ENCODE measurements around the gene SLC26A2.

Gene SLC26A2

DNA sequence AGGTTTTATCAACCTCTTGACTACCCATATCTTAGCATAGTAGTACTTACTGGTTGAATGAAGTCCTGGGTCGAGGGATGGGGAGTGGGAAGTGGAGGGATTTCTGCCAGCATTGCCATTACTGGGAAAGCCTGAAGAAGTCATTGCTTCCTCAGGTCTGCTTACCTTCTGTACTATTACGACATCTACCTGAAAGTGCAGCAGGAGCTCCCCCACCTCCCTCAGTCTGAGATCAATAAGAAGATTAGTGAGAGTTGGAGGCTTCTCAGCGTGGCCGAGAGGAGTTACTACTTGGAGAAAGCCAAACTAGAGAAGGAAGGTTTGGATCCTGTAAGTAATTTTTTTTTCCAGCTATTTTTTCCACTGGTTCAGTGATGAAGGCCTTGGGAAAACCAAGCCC is 45.8 kb downstream of the SLC26A2 start:
- H3K27ac ChIP-seq = no peak overlapping the region
- H3K27me3 ChIP-seq (replicated peaks) = no peaks in the 10 kb centered on the region
- H3K36me3 ChIP-seq (replicated peaks) = peaks cover 46% of the 10 kb centered on the region
- TF ChIP-seq, protein P1, sequence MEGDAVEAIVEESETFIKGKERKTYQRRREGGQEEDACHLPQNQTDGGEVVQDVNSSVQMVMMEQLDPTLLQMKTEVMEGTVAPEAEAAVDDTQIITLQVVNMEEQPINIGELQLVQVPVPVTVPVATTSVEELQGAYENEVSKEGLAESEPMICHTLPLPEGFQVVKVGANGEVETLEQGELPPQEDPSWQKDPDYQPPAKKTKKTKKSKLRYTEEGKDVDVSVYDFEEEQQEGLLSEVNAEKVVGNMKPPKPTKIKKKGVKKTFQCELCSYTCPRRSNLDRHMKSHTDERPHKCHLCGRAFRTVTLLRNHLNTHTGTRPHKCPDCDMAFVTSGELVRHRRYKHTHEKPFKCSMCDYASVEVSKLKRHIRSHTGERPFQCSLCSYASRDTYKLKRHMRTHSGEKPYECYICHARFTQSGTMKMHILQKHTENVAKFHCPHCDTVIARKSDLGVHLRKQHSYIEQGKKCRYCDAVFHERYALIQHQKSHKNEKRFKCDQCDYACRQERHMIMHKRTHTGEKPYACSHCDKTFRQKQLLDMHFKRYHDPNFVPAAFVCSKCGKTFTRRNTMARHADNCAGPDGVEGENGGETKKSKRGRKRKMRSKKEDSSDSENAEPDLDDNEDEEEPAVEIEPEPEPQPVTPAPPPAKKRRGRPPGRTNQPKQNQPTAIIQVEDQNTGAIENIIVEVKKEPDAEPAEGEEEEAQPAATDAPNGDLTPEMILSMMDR (IDR thresholded peaks at IDR 0.05; ENCODE audit: low read depth, low read length, missing control alignments) = no peak
- DNase-seq = no peak
- in situ Hi-C loops (cut with HindIII; ENCODE audit: low pct_ligation_motif_present, low sequenced_read_pairs) = no loop called here
- H3K4me3 ChIP-seq (ENCODE audit: low read depth, low read length) = no peak overlapping the region

DNA sequence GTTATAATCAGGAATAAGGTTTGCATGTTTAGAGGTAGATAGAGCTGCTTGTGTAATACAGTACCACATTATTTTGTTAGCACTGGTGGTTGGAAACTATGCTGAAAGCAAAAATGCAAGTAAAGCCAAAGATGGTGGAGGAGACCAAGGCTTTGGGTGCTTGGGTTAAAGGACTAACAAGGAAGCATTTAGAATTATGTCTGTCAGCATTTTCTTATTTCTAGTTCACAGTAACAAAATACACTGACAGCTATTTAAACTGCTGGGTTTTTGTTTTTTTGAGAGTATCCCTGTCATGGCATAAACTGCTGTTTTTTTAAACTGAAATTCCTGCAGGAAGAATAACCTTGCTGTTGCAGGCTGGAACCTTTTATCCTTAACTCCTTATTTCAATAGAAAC is 46.5 kb downstream of the SLC26A2 start:
- Histone ChIP-seq H3K27me3 (replicated peaks) (no peaks in the 10 kb centered on the region), H3K27ac (no peak overlapping the region), H3K36me3 (replicated peaks) (peaks cover 50% of the 10 kb centered on the region), H3K4me3 (ENCODE audit: low read depth, low read length) (no peak overlapping the region)
- DNase-seq = no peak
- TF ChIP-seq, protein P1 (IDR thresholded peaks at IDR 0.05; ENCODE audit: low read depth, low read length, missing control alignments) = no peak
- in situ Hi-C loops (cut with HindIII; ENCODE audit: low pct_ligation_motif_present, low sequenced_read_pairs) = no loop called here

DNA sequence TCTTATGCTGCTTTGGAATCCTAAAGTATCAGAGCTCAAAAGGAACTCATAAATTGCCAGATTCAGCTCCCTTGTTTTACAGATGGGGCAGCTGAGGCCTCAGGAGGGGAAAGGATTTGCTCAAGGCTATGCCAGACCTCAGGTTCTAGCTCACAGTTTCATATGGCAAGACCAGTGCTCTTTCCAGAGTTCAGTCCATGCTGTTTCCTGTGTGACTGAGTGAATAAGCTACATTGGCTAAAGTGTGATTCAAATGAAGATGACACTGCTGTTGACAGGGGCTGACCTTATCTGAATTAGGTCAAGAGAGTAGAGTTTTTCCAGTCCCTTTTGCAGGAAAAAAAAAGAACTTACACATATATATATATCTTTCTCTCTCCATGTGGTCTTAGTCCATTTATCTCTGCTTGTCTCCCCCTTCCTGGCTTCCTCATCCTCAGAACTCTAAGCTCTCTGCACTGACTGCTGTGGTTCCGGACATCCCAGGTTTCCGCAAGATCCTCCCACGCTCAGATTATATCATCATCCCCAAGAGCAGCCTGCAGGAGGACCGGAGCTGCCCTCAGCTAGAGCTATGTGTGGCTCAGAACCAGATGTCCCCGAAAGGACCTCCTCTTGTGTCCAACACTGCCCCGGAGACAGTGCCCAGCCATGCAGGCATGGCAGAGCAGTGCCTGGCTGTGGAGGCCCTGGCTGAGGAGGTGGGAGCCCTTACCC is 49.3 kb downstream of the SLC26A2 start:
- no peak for DNase-seq
- H3K27me3 ChIP-seq (replicated peaks) = no peaks in the 10 kb centered on the region
- no peak overlapping the region for H3K27ac ChIP-seq
- H3K36me3 ChIP-seq (replicated peaks) = peaks cover 75% of the 10 kb centered on the region
- TF ChIP-seq, protein P1 (IDR thresholded peaks at IDR 0.05; ENCODE audit: low read depth, low read length, missing control alignments) = no peak
- in situ Hi-C loops (cut with HindIII; ENCODE audit: low pct_ligation_motif_present, low sequenced_read_pairs) = no loop called here
- no peak overlapping the region for H3K4me3 ChIP-seq (ENCODE audit: low read depth, low read length)

DNA sequence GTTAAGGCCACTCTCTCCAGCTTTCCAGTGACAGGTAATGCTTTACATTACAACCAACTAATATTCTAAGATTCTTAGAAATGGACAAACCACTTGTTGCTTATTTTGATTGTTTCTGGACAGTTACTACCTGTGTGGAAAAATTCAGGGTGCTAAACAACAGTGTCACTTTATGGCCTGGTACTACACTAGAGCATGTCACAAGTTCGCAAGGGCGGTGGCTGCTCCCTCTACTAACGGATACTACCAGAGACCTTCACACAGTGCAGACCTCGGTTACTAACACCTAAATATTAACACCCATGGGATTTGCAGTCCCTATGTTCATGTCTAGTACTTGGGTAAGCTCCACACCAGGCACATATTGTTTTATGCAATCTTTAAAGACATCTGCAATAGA is 53.4 kb downstream of the SLC26A2 start:
- TF ChIP-seq, protein P1 (IDR thresholded peaks at IDR 0.05; ENCODE audit: low read depth, low read length, missing control alignments) = no peak
- Histone ChIP-seq H3K27ac (no peak overlapping the region), H3K27me3 (replicated peaks) (no peaks in the 10 kb centered on the region), H3K4me3 (ENCODE audit: low read depth, low read length) (no peak overlapping the region), H3K36me3 (replicated peaks) (peaks cover 61% of the 10 kb centered on the region)
- in situ Hi-C loops (cut with HindIII; ENCODE audit: low pct_ligation_motif_present, low sequenced_read_pairs) = no loop called here
- no peak for DNase-seq

DNA sequence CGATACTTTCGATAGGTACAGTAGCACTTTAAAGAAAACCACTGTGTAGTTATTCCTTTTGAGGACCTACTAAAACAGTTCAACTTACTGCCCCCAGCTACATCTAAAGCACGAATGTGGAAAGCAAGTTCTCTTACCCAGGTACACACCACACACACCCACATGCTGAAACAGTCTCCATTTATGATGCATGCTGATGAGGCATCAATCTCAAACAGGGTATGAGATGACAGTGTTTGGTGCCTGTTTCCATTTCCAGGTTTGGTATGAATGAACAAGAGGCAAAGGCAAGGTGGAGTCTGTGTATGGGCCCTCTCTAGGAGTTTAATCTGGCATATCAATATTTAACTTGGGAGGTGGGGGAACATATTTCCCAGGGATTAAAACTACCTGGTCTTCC is 53.9 kb downstream of the SLC26A2 start:
- no peak overlapping the region for H3K27ac ChIP-seq
- peaks cover 66% of the 10 kb centered on the region for H3K36me3 ChIP-seq (replicated peaks)
- TF ChIP-seq, protein P1 (IDR thresholded peaks at IDR 0.05; ENCODE audit: low read depth, low read length, missing control alignments) = no peak
- H3K27me3 ChIP-seq (replicated peaks) = no peaks in the 10 kb centered on the region
- H3K4me3 ChIP-seq (ENCODE audit: low read depth, low read length) = no peak overlapping the region
- no peak for DNase-seq
- in situ Hi-C loops (cut with HindIII; ENCODE audit: low pct_ligation_motif_present, low sequenced_read_pairs) = no loop called here

DNA sequence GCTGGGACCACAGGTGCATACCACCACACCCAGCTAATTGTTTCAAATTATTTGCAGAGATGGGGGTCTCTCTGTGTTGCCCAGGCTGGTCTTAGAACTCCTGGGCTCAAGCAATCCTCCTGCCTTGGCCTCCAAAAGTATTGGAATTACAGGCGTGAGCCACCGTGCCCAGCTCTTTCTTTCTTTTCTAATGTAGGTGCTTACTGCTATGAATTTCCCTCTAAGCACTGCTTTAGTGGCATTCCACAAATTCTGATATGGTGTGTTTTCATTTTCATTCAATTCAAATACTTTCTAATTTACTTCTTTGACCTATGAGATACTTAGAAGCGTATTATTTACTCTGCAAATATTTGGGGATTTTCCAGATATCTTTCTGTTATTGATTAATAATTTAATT is 54.9 kb downstream of the SLC26A2 start:
- in situ Hi-C loops (cut with HindIII; ENCODE audit: low pct_ligation_motif_present, low sequenced_read_pairs) = no loop called here

More for the DNA sequence above, 54.9 kb downstream of the SLC26A2 start:
- H3K36me3 ChIP-seq (replicated peaks) = peaks cover 70% of the 10 kb centered on the region
- TF ChIP-seq, protein P1 (IDR thresholded peaks at IDR 0.05; ENCODE audit: low read depth, low read length, missing control alignments) = no peak
- DNase-seq = no peak
- no peak overlapping the region for H3K4me3 ChIP-seq (ENCODE audit: low read depth, low read length)
- H3K27me3 ChIP-seq (replicated peaks) = no peaks in the 10 kb centered on the region
- no peak overlapping the region for H3K27ac ChIP-seq

Measured in brain microvascular endothelial cell (primary cell).